Measurements from ENCODE around the gene PAX7.

The PAX7 gene

GRCh38 chr1:18640228-18641004 is 9.8 kb downstream of the PAX7 start:
- no peak for DNase-seq

GRCh38 chr1:18641005-18641941 is 10.6 kb downstream of the PAX7 start:
- DNase-seq, result no peak

DNA sequence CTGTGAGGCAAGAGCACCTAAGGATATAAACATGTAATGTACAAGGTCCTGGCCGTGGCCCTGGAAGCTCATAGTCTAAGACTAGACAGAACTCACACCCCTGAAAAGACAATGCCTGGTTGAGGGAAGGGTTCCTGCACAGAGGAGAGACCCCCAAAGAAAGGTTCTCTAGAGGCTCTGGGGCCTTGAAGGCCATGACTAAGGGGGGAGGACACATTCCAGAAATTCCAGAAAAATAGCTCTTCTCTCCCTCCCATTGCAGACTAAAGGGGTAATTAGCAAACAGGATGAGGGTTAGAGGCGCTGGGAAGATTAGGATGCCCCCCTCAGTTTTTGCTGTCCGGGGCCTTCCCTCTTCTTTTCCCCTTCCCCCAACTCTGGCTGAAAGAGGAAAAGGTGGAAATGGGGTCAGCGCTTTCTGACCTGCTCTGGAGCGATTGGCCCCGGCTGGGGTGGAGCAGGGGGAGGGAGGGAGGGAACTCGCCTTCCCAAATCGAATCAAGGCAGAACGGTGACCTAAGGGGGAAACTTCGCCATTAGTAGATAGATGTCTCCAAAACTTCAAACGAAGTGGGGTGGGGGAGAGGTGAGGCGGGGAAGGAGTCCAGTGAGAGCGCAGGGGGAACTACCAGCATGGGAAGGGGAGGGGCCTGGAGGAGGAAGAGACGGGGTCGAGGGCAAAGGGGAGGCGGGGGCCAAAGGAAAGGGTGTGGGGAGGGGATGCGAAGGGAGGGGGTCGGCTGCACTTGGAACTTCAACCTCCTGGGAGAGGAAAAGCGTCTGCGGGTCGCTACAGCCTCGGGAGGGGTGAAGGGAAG is 11.8 kb downstream of the PAX7 start:
- DNase-seq, result no peak

- DNase-seq, result no peak
Measured at GRCh38 chr1:18643154-18644012, 12.7 kb downstream of the PAX7 start.

- DNase-seq, result no peak
Measured at GRCh38 chr1:18644013-18644399, 13.4 kb downstream of the PAX7 start.

DNA sequence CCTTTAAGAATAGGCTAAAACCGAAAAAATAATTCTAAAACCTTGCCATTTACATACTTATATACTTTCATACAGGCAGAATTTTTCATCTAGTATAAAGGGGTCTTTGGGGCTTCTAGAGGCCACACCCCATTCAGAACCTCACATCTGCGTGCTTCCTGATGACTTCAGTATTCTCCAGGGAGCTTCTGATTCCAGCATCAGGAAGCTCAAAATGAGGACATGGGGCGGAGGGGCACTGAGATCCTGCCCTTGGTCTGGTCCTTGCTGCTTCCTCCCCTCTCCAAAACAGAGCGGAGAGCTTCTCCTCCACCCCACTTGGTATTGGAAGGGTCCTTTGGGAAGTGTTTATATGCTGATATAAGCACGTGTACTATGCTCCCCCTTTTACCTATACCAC is 13.8 kb downstream of the PAX7 start:
- DNase-seq, result no peak

- no peak for DNase-seq
Measured at GRCh38 chr1:18644973-18645746, 14.5 kb downstream of the PAX7 start.

DNA sequence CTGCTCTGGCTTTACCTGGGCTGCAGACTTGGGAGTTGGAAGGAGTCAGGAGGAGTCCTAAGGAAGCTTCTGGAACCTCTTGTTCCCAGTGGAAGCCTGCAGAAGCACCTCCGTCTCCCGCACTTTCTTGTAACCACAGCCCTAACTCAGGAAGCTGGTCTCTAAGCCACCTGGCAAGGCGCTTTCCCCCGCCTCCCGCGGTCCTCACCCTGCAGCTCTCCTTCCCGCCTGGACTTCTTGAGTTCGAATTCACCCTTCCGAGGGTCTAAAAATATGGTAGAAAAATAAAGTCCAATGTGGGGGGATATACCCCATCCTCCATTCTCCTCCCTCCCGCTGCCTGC is 15.1 kb downstream of the PAX7 start:
- DNase-seq, result no peak

- DNase-seq, result no peak
Measured at GRCh38 chr1:18646091-18646785, 15.6 kb downstream of the PAX7 start.

DNA sequence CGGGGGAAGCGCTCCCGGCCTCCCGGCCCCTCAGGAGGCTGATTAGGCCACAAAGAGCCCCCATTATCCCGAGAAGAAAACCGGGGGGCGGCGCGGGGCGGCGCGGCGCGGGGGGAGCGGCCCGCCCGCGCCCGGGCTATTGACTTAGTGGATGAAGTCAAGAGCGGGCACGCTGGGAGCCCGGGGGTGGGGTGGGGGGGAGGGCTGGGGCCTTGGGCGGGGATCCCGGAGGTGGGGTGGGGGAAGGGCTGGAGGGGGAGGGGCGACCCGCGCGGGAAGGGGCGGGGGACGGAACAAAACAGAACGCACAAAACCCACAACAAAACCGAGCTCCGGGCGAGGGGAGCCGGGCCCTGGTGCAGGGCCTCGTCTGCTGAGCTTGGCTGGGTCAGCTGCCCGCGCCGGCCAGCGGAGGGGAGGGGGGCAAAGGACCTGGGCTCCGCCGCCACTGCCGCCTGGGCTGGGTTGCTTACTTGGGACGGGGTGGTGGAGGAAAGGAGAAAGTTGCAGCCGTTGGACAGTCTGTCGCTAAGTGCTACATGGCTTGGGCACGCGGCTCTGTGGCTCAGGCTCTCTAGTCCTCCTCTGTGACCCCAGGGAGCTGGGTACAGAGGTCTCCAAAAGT is 16.3 kb downstream of the PAX7 start:
- DNase-seq, result no peak

DNA sequence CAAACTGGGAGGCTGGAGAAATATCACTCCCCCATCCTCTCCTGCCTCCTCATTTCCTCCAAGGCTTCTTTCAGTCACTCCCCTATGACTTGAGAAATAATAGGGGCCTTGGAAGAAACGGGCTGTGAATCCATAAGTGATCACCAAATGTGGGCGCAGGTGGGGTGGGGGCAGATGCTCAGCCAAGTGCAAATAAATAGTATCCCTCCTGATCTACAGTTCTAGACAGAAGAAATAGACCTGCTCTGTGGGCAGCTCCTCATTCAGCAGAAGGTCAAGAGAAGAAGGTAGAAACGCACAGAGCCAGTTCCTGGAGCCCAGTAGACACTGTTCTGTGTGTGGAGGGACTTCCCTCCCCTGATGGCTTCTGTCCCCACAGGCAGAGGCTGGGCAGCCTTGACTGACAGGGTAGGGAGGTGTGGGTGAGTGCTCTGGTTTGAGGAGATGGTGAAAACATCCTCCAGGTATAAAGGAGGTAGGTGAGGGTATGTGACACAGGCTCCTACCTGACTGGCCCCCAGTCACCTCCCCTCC is 17.1 kb downstream of the PAX7 start:
- DNase-seq, result no peak

DNA sequence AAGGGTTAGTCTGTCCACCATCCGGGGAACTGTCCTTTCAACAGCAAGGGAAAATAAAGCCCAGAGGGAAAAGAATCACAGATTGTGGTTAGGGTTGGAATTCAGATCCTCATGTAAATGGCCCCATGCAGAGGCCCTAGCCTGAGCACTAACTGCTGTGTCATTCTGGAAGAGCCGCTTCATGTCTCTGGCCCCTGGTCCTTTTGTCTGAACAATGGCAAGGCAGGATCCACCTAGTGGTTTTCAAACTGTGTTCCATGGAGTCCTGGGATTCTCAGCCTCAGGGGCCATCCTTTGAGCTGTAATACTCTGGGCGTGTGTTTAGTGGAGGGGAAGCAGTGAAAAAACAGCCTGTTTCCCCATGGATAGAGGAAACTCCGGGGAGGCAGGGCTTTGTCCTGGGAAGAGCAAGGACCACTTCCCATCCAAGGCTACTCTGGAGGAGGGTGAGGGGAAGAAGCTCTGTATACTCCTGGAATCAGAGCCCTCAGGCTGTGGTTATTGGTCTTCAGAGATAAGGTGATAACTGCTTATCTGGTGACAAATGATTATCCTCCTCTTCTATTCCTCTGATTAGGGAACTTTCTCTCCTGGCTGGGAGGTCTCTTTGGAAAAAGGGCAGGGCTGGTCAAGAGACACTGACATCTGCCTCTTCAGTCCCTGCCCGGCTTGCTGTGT is 19.2 kb downstream of the PAX7 start:
- no peak for DNase-seq

- no peak for DNase-seq
Measured at GRCh38 chr1:18651713-18652112, 21.1 kb downstream of the PAX7 start.

GRCh38 chr1:18652791-18653190 is 22.1 kb downstream of the PAX7 start:
- DNase-seq, result no peak

GRCh38 chr1:18653367-18653766 is 22.7 kb downstream of the PAX7 start:
- DNase-seq, result no peak

- DNase-seq, result no peak
Measured at GRCh38 chr1:18653916-18654315, 23.3 kb downstream of the PAX7 start.

- DNase-seq, result no peak
Measured at GRCh38 chr1:18654599-18654998, 24.0 kb downstream of the PAX7 start.

Measured in anterior cingulate cortex (tissue), 58 donors.